HL-60/S4 treated with retinoic acid at 250 ng/mL for 4 days and 3 days (cell line): ENCODE data around the gene GALNT12.

Source experiments
- in situ Hi-C: fragments of 300-500 bp; cut with MboI; formaldehyde crosslinking; loops from 2 replicates; pipeline ENCODE4 v1.7.0; 2022; ENCODE audit warnings: low sequenced_read_pairs

The GALNT12 gene

DNA sequence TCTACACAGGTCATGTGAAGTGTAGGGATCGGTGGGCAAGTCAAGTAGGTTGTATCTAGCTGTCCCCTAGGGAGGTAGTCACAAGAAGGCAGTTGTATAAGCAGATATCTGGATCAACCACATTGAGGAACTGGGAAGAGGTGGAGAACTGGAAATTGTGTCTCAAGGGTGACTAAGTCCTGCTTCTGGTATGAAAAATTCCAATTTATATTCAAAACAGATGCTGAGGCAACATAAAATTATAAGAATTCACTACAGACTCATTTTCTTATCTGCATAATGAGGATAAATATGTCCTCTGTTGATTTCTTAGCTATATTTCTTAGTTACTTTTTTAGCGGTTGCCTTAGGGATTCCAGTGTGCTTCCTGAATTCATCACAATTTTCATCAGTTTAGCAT, 46.8 kb downstream of the GALNT12 start:
- in situ Hi-C loops: loop anchor here (10.0 kb wide), 1 partner anchor 291 kb away; no protein-coding TSS in a partner anchor

DNA sequence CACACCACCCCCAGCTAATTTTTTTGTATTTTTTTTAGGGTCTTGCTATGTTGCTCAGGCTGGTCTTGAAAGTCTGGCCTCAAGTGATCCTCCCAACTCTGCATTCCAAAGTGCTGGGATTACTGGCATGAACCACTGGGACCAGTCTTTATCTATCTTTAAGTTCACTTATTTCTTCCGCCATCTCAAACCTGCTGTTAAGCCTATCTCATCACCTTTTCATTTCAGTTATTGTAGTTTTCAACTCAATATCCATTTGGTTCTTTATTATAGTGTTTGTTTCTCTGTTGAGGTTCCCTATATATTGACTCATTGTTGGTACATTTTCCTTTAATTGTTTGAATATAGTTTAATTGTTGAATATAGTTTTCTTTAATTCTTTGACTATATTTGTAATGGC, 48.1 kb downstream of the GALNT12 start:
- in situ Hi-C loops: loop anchor here (10.0 kb wide), 1 partner anchor 289 kb away; no protein-coding TSS in a partner anchor

- in situ Hi-C loops: loop anchor here (10.0 kb wide), 1 partner anchor 288 kb away; no protein-coding TSS in a partner anchor
These were observed 49.5 kb downstream of the GALNT12 start for GRCh38 chr9:98856982-98857381.

- in situ Hi-C loops: loop anchor here (10.0 kb wide), 1 partner anchor 285 kb away; no protein-coding TSS in a partner anchor
These were observed 52.5 kb downstream of the GALNT12 start for GRCh38 chr9:98859941-98860340.

DNA sequence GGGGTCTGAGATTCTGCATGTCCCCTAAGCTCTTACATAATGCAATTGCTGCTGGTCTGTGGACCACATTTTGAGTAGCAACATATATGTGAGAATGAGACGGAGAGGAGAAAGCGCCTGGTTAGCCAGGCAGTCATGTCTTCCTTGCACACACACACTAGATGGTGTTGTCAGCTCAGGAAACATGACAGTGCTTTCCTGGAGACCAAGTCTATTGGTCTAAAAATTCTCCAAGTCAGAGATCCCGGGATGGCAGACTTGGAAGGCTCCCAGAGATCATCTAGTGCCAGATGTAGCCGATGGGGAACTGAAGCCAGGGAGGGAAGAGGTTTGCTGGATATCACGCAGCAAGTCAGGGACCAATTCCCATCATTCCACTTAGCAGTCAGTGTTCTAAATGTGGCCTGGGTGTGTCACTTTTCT, 53.4 kb downstream of the GALNT12 start:
- in situ Hi-C loops: no loop called here

DNA sequence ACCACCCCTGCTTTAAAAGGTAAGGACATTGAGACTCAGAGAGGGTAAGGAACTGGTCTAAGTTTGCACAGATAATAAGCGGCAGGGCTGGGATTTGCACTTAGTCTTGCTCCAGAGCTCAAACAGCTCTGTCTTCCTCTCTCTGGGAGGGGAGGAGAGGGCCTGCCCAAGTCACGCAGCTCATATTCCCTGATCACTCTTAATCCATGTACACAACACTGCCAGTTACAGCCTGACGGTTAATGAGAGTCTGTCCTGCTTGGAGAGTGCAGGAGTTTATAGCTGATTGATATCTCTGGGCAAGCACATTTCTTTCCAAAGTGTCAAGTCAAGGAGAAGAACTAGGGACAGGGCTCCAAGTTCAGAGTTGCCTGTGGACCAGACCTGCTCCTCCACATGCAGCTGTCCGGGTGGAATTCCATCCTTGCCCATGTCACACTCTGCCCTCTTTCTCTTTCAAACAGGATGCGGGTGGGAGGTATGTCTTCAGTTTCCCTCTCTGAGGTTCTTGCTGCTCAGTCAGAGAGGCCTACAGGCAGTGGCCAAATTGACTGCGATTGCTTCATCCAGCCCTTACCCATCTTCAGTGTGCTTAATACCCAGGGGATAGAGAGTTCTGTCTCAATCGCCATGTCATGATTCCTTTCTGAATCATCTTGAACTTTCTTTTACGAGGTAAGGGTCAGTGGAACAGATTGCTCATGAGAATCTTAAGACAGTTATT, 54.5 kb downstream of the GALNT12 start:
- in situ Hi-C loops: no loop called here

DNA sequence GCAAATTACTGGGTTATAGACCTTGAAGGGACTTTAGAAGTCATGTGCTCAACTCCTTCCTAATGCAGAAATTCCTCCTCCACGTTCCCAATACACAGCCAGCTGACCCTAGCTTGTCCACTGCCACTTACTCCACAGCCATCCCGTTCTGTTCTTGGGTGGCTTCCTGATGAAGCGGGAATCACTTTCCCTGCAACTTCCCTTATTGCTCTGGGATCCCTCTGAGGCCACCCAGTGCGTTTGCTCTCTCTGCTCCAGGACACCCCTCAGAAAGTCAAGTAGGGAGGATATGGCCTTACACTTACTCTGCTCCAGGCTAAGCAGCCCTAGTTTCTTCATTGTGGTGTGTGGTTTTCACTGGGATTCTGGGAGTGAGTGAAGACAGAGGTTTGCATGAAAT, 55.5 kb downstream of the GALNT12 start:
- in situ Hi-C loops: no loop called here

DNA sequence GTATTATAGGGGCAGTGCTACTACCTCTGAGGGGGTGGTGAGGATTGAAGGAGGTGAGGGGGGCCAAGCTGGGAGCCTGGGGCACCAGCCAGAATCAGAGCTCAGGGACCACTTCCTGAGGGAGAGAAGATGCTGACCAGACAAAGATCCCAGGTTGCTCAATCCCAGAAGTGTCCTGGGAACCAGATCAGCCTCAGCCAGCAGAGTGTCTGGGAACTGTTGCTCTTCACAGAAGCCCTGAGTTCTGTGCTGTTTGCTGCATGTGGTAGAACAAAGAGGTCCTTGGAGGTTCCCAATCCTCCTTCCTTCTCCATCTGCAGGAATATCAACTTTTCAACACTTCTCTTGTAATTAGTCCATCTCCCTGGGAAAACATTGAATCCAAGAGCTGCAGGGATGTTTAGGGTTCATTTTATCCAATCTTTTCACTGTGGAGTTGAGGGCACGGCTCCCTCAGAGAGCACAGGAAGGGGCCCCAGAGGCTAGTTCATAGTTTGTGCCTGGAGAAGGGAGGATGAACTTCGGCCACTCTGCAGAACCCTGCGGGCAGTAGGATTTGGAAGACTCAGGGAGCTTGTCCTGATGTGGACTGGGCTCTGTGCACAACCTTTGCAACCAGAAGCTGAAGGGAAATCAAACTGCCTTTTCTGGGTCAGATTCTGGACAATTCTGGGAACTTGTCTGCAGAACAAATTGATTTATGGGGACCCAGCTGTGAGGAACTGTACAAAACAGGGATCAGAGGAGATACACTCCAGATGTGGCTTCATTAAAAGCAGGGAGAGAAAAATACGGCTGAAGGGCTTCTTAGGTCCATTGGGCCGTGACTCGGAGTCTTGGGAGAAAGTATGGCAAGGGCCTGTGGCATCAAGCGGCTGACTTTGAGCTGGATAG, 57.1 kb downstream of the GALNT12 start:
- in situ Hi-C loops: no loop called here

GRCh38 chr9:98865284-98865875, 57.9 kb downstream of the GALNT12 start:
- in situ Hi-C loops: no loop called here

DNA sequence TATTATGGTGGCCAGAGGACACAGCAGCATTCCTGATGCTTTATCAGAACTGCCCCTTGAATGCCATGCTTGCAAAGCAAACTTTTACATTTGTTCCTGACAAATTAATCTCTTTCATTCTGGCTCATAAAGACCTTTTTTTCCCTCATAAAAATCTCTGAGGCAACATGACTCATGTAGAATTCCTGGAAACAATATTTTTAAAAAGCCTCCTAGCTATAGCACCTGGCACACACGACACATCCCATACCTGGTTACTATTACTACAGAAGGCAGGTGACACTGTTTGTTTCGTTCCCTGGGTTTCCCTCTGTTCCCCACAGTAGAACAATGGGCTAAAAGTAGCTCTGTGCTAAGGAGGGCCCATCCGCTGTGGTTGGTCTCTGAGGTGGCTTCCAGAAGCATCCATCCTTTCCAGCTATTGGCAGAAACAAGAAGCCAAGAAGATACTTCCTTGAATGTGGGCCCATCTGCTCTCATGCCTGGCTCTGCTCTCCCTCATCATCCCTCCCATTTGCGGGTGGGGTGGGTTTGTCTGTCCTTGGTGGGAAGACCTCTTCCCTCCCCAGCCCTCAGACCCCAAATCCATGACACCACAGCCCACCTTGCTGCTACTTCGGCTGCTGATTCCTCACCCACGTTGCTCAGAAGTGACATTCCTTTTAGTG, 59.1 kb downstream of the GALNT12 start:
- in situ Hi-C loops: no loop called here

GRCh38 chr9:98867103-98867428, 59.6 kb downstream of the GALNT12 start:
- in situ Hi-C loops: no loop called here

- in situ Hi-C loops: no loop called here
These were observed 60.1 kb downstream of the GALNT12 start for GRCh38 chr9:98867429-98868168.

GRCh38 chr9:98869078-98869745, 61.7 kb downstream of the GALNT12 start:
- in situ Hi-C loops: no loop called here

GRCh38 chr9:98869866-98870265, 62.4 kb downstream of the GALNT12 start:
- in situ Hi-C loops: no loop called here

DNA sequence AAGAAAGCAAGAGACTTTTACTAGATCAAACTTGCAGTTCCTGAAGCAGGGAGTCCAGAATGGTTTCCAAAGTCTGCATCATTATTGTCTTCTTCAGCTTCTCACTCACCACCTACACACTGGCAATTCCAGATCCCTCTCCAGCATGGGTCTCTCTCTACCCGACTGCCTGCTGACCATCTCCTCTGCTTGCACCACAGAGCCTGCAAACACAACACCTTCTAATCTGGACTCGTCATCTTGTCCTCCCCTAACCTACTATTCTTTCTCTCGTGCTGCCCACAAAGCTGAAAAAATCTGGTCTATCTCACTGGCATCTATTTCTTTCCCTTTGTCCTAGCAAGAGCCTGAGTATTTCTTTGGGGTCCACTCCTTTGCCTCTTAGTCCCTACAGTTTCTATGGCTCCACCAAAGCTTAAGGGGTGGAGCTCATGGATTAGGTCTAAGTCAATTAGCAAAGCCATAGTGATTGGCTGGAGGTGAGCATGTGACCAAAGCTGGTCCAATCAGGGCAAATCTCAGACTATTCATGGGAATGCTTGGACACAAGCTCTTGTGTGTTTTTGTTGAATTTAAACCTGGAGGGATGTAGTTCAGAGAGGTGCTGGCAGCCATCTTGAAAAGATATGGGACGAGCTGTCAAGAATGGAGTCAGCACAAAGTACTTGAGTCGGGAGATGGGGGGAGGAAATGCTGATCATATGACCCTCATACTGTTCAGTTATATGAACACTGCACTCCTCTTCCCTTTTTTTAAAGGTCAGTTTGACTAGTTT, 63.5 kb downstream of the GALNT12 start:
- in situ Hi-C loops: no loop called here

DNA sequence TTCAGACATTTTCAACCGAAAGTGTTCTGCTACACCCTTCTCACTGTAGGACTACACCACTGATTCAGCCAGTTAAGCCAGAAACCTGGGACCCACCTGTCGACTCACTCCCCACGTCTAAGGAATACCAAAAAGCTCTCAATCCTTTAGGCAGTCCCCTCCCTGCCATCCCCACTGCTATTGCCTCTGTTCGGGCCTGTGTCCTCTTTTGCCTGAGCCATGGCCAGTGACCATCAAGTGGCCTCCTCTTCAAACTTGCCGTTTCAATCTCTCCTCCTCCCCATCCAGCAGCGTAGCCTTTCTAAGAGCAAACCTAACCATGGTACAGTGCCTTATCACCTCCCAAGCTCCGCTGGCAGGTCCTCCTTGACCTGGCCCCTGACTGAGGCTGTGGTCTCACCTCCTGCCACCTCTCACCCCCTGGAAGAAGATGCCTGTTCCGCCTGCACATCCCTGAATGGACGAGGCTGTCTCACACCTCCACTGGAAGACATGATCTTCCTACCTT, 64.1 kb downstream of the GALNT12 start:
- in situ Hi-C loops: no loop called here

- in situ Hi-C loops: no loop called here
These were observed 66.1 kb downstream of the GALNT12 start for GRCh38 chr9:98873526-98873925.

- in situ Hi-C loops: no loop called here
These were observed 66.5 kb downstream of the GALNT12 start for GRCh38 chr9:98873951-98874371.
